Central memory CD8-positive, alpha-beta T cell (primary cell): ENCODE measurements around the gene GLCE.

Experiments
- ATAC-seq: fragments of 150-1000 bp; cut with Tn5 transposase; replicated peaks from 2 replicates; pipeline ENCODE4 v1.10.0; 2022; ENCODE audit warnings: mild to moderate bottlenecking, moderate FRiP score, moderate number of reproducible peaks; ENCODE audit not compliant: poor library complexity, severe bottlenecking; ENCODE audit errors: extremely low read depth
- DNase-seq, 2 donors: peaks; one replicate each; pipeline ENCODE4 v3.0.0; 2021; ENCODE audit warnings: low spot score in 2 of 2
- H3K27ac Mint-ChIP-seq: one replicate; pipeline ENCODE4 v1.8.0; 2022; ENCODE audit warnings: low read depth, mild to moderate bottlenecking, moderate library complexity, mixed read lengths
- H3K27me3 Mint-ChIP-seq: one replicate; pipeline ENCODE4 v1.8.0; 2022; ENCODE audit warnings: mixed read lengths
- H3K36me3 Mint-ChIP-seq: one replicate; pipeline ENCODE4 v1.8.0; 2022; ENCODE audit warnings: mild to moderate bottlenecking, moderate library complexity, mixed read lengths; ENCODE audit not compliant: insufficient read depth
- H3K4me1 Mint-ChIP-seq: one replicate; pipeline ENCODE4 v1.8.0; 2022; ENCODE audit warnings: mixed read lengths
- H3K4me3 Mint-ChIP-seq: one replicate; pipeline ENCODE4 v1.8.0; 2022; ENCODE audit warnings: mild to moderate bottlenecking, moderate library complexity, mixed read lengths
- H3K9me3 Mint-ChIP-seq: one replicate; pipeline ENCODE4 v1.8.0; 2022; ENCODE audit warnings: mixed read lengths

The GLCE gene

GRCh38 chr15:69127306-69127705, 33.1 kb upstream of the GLCE start:
- ATAC-seq (no peak), DNase-seq (no peak)
- no peaks in the 10 kb centered on the region for H3K36me3 Mint-ChIP-seq
- no peaks in the 10 kb centered on the region for H3K9me3 Mint-ChIP-seq
- H3K27me3 Mint-ChIP-seq: no peaks in the 10 kb centered on the region
- H3K27ac Mint-ChIP-seq: no peak overlapping the region
- H3K4me1 Mint-ChIP-seq: no peaks in the 10 kb centered on the region
- no peak overlapping the region for H3K4me3 Mint-ChIP-seq

GRCh38 chr15:69128667-69129311, 31.6 kb upstream of the GLCE start:
- no peak for DNase-seq
- no peak for ATAC-seq
- no peaks in the 10 kb centered on the region for H3K9me3 Mint-ChIP-seq
- no peaks in the 10 kb centered on the region for H3K36me3 Mint-ChIP-seq
- no peaks in the 10 kb centered on the region for H3K4me1 Mint-ChIP-seq
- no peak overlapping the region for H3K4me3 Mint-ChIP-seq
- no peaks in the 10 kb centered on the region for H3K27me3 Mint-ChIP-seq
- no peak overlapping the region for H3K27ac Mint-ChIP-seq

- Mint-ChIP-seq H3K9me3 (no peaks in the 10 kb centered on the region), H3K4me3 (no peak overlapping the region)
- DNase-seq: no peak
These were observed 28.8 kb upstream of the GLCE start for GRCh38 chr15:69131362-69132220.

GRCh38 chr15:69132430-69132829, 28.0 kb upstream of the GLCE start:
- H3K27ac Mint-ChIP-seq: no peak overlapping the region
- DNase-seq (no peak), ATAC-seq (no peak)
- no peaks in the 10 kb centered on the region for H3K4me1 Mint-ChIP-seq
- no peaks in the 10 kb centered on the region for H3K36me3 Mint-ChIP-seq
- no peaks in the 10 kb centered on the region for H3K9me3 Mint-ChIP-seq
- no peak overlapping the region for H3K4me3 Mint-ChIP-seq
- peaks cover 11% of the 10 kb centered on the region for H3K27me3 Mint-ChIP-seq

More at GRCh38 chr15:69131362-69132220, 28.8 kb upstream of the GLCE start:
- peaks cover 3% of the 10 kb centered on the region for H3K27me3 Mint-ChIP-seq
- no peaks in the 10 kb centered on the region for H3K4me1 Mint-ChIP-seq
- no peak for ATAC-seq
- H3K36me3 Mint-ChIP-seq: no peaks in the 10 kb centered on the region
- H3K27ac Mint-ChIP-seq: no peak overlapping the region

GRCh38 chr15:69132977-69133861, 27.2 kb upstream of the GLCE start:
- H3K27me3 Mint-ChIP-seq: peaks cover 19% of the 10 kb centered on the region
- ATAC-seq: no peak
- no peaks in the 10 kb centered on the region for H3K36me3 Mint-ChIP-seq
- no peak for DNase-seq
- H3K4me1 Mint-ChIP-seq: no peaks in the 10 kb centered on the region
- no peak overlapping the region for H3K4me3 Mint-ChIP-seq
- H3K9me3 Mint-ChIP-seq: no peaks in the 10 kb centered on the region
- no peak overlapping the region for H3K27ac Mint-ChIP-seq

GRCh38 chr15:69133862-69134519, 26.4 kb upstream of the GLCE start:
- Mint-ChIP-seq H3K4me1 (no peaks in the 10 kb centered on the region), H3K27me3 (peaks cover 27% of the 10 kb centered on the region), H3K36me3 (no peaks in the 10 kb centered on the region), H3K9me3 (no peaks in the 10 kb centered on the region), H3K4me3 (no peak overlapping the region), H3K27ac (no peak overlapping the region)
- ATAC-seq (no peak), DNase-seq (no peak)

GRCh38 chr15:69134791-69135190, 25.6 kb upstream of the GLCE start:
- Mint-ChIP-seq H3K4me1 (no peaks in the 10 kb centered on the region), H3K27me3 (peaks cover 35% of the 10 kb centered on the region), H3K36me3 (no peaks in the 10 kb centered on the region), H3K4me3 (no peak overlapping the region), H3K9me3 (no peaks in the 10 kb centered on the region), H3K27ac (no peak overlapping the region)
- DNase-seq (no peak), ATAC-seq (no peak)

- Mint-ChIP-seq H3K36me3 (no peaks in the 10 kb centered on the region), H3K27ac (no peak overlapping the region), H3K9me3 (no peaks in the 10 kb centered on the region), H3K27me3 (peaks cover 42% of the 10 kb centered on the region), H3K4me1 (no peaks in the 10 kb centered on the region), H3K4me3 (no peak overlapping the region)
- DNase-seq (no peak), ATAC-seq (no peak)
These were observed 24.9 kb upstream of the GLCE start for GRCh38 chr15:69135499-69135898.

- Mint-ChIP-seq H3K4me3 (no peak overlapping the region), H3K27me3 (peaks cover 69% of the 10 kb centered on the region), H3K27ac (no peak overlapping the region), H3K4me1 (no peaks in the 10 kb centered on the region), H3K36me3 (no peaks in the 10 kb centered on the region), H3K9me3 (no peaks in the 10 kb centered on the region)
- DNase-seq (no peak), ATAC-seq (no peak)
These were observed 21.5 kb upstream of the GLCE start for GRCh38 chr15:69138963-69139362.

GRCh38 chr15:69140306-69140705, 20.1 kb upstream of the GLCE start:
- no peak overlapping the region for H3K4me3 Mint-ChIP-seq
- no peaks in the 10 kb centered on the region for H3K4me1 Mint-ChIP-seq
- no peaks in the 10 kb centered on the region for H3K36me3 Mint-ChIP-seq
- ATAC-seq (no peak), DNase-seq (no peak)
- no peak overlapping the region for H3K27ac Mint-ChIP-seq
- H3K27me3 Mint-ChIP-seq: peaks cover 77% of the 10 kb centered on the region
- H3K9me3 Mint-ChIP-seq: no peaks in the 10 kb centered on the region

- Mint-ChIP-seq H3K4me3 (no peak overlapping the region), H3K36me3 (no peaks in the 10 kb centered on the region), H3K27me3 (peaks cover 87% of the 10 kb centered on the region), H3K9me3 (no peaks in the 10 kb centered on the region), H3K27ac (no peak overlapping the region), H3K4me1 (no peaks in the 10 kb centered on the region)
- DNase-seq: no peak
- ATAC-seq: no peak
These were observed 19.1 kb upstream of the GLCE start for GRCh38 chr15:69141286-69141701.

GRCh38 chr15:69141833-69142232, 18.6 kb upstream of the GLCE start:
- no peak overlapping the region for H3K4me3 Mint-ChIP-seq
- H3K27me3 Mint-ChIP-seq: peaks cover 87% of the 10 kb centered on the region
- ATAC-seq (no peak), DNase-seq (no peak)
- H3K9me3 Mint-ChIP-seq: no peaks in the 10 kb centered on the region
- H3K4me1 Mint-ChIP-seq: no peaks in the 10 kb centered on the region
- no peak overlapping the region for H3K27ac Mint-ChIP-seq
- no peaks in the 10 kb centered on the region for H3K36me3 Mint-ChIP-seq
